WTC11 (cell line): ENCODE data around the gene TEX13C.

Experiments
- CTCF ChIP-seq: fragments of 200-600 bp; IDR thresholded peaks from 2 replicates; pipeline ENCODE4 v1.8.0; 2022; ENCODE audit warnings: antibody characterized with exemption
- ELF4 ChIP-seq: sonication (generic); formaldehyde crosslinking; IDR thresholded peaks from 2 replicates; pipeline ENCODE4 v1.8.1; 2022; ENCODE audit warnings: low read depth, mild to moderate bottlenecking, moderate library complexity, missing genetic modification reagents
- FOXJ3 ChIP-seq: sonication (generic); formaldehyde crosslinking; IDR thresholded peaks from 2 replicates; pipeline ENCODE4 v1.9.0; 2021; ENCODE audit warnings: missing genetic modification reagents, mild to moderate bottlenecking, borderline replicate concordance
- MXD4 ChIP-seq: fragments of 250-450 bp; sonication (Bioruptor Pico); IDR thresholded peaks from 2 replicates; pipeline ENCODE4 v1.8.0; 2021; ENCODE audit warnings: mild to moderate bottlenecking, moderate library complexity, borderline replicate concordance
- PREB ChIP-seq: sonication (generic); formaldehyde crosslinking; IDR thresholded peaks from 2 replicates; pipeline ENCODE4 v1.8.1; 2022; ENCODE audit warnings: mild to moderate bottlenecking, missing genetic modification reagents, moderate library complexity, borderline replicate concordance
- SMAD3 ChIP-seq: sonication (generic); formaldehyde crosslinking; IDR thresholded peaks from 2 replicates; pipeline ENCODE4 v1.8.0; 2022; ENCODE audit warnings: missing genetic modification reagents, mild to moderate bottlenecking, borderline replicate concordance
- ZNF121 ChIP-seq: sonication (generic); formaldehyde crosslinking; IDR thresholded peaks from 2 replicates; pipeline ENCODE4 v1.8.0; 2023; ENCODE audit warnings: missing genetic modification reagents
- ZNF232 ChIP-seq: sonication (generic); formaldehyde crosslinking; IDR thresholded peaks from 2 replicates; pipeline ENCODE4 v1.8.0; 2022; ENCODE audit warnings: mild to moderate bottlenecking, missing genetic modification reagents
- ZNF416 ChIP-seq: fragments of 250-450 bp; sonication (Bioruptor Pico); IDR thresholded peaks from 2 replicates; pipeline ENCODE4 v1.9.0; 2021; ENCODE audit warnings: mild to moderate bottlenecking, inconsistent platforms
- ZNF532 ChIP-seq: fragments of 250-450 bp; sonication (Bioruptor Pico); IDR thresholded peaks from 2 replicates; pipeline ENCODE4 v1.9.0; 2021; ENCODE audit warnings: mild to moderate bottlenecking, borderline replicate concordance
- TF ChIP-seq, protein P1 (sequence below): sonication (generic); formaldehyde crosslinking; IDR thresholded peaks from 2 replicates; pipeline ENCODE4 v1.8.1; 2022; ENCODE audit warnings: low read depth, mild to moderate bottlenecking, moderate library complexity, missing genetic modification reagents, borderline replicate concordance
- TF ChIP-seq, protein P2 (sequence below): sonication (generic); formaldehyde crosslinking; IDR thresholded peaks from 2 replicates; pipeline ENCODE4 v1.8.1; 2023; ENCODE audit warnings: mild to moderate bottlenecking, missing genetic modification reagents, borderline replicate concordance
- TF ChIP-seq, protein P3 (sequence below): sonication (generic); formaldehyde crosslinking; IDR thresholded peaks from 2 replicates; pipeline ENCODE4 v1.8.1; 2022; ENCODE audit warnings: mild to moderate bottlenecking, moderate library complexity, missing genetic modification reagents
- TF ChIP-seq, protein P4 (sequence below): sonication (generic); formaldehyde crosslinking; IDR thresholded peaks from 2 replicates; pipeline ENCODE4 v1.8.0; 2022; ENCODE audit warnings: mild to moderate bottlenecking, missing genetic modification reagents

GRCh38 chrX:125306335-125306866, 13.3 kb upstream of the TEX13C start:
- TF ChIP-seq ZNF121 (CRISPR knock-in tag), result no peak
- TF ChIP-seq CTCF, result no peak
- TF ChIP-seq ZNF532 (CRISPR knock-in tag), result no peak
- TF ChIP-seq MXD4, result no peak
- TF ChIP-seq, protein P1, sequence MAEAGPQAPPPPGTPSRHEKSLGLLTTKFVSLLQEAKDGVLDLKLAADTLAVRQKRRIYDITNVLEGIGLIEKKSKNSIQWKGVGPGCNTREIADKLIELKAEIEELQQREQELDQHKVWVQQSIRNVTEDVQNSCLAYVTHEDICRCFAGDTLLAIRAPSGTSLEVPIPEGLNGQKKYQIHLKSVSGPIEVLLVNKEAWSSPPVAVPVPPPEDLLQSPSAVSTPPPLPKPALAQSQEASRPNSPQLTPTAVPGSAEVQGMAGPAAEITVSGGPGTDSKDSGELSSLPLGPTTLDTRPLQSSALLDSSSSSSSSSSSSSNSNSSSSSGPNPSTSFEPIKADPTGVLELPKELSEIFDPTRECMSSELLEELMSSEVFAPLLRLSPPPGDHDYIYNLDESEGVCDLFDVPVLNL (CRISPR knock-in tag), result no peak
- no peak for TF ChIP-seq PREB (CRISPR knock-in tag)
- TF ChIP-seq, protein P2, sequence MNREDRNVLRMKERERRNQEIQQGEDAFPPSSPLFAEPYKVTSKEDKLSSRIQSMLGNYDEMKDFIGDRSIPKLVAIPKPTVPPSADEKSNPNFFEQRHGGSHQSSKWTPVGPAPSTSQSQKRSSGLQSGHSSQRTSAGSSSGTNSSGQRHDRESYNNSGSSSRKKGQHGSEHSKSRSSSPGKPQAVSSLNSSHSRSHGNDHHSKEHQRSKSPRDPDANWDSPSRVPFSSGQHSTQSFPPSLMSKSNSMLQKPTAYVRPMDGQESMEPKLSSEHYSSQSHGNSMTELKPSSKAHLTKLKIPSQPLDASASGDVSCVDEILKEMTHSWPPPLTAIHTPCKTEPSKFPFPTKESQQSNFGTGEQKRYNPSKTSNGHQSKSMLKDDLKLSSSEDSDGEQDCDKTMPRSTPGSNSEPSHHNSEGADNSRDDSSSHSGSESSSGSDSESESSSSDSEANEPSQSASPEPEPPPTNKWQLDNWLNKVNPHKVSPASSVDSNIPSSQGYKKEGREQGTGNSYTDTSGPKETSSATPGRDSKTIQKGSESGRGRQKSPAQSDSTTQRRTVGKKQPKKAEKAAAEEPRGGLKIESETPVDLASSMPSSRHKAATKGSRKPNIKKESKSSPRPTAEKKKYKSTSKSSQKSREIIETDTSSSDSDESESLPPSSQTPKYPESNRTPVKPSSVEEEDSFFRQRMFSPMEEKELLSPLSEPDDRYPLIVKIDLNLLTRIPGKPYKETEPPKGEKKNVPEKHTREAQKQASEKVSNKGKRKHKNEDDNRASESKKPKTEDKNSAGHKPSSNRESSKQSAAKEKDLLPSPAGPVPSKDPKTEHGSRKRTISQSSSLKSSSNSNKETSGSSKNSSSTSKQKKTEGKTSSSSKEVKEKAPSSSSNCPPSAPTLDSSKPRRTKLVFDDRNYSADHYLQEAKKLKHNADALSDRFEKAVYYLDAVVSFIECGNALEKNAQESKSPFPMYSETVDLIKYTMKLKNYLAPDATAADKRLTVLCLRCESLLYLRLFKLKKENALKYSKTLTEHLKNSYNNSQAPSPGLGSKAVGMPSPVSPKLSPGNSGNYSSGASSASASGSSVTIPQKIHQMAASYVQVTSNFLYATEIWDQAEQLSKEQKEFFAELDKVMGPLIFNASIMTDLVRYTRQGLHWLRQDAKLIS (CRISPR knock-in tag), result no peak
- no peak for TF ChIP-seq SMAD3 (CRISPR knock-in tag)
- no peak for TF ChIP-seq FOXJ3
- TF ChIP-seq, protein P3, sequence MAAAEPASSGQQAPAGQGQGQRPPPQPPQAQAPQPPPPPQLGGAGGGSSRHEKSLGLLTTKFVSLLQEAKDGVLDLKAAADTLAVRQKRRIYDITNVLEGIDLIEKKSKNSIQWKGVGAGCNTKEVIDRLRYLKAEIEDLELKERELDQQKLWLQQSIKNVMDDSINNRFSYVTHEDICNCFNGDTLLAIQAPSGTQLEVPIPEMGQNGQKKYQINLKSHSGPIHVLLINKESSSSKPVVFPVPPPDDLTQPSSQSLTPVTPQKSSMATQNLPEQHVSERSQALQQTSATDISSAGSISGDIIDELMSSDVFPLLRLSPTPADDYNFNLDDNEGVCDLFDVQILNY (CRISPR knock-in tag), result no peak
- TF ChIP-seq ELF4 (CRISPR knock-in tag), result no peak
- TF ChIP-seq ZNF416 (CRISPR knock-in tag), result no peak
- TF ChIP-seq ZNF232 (CRISPR knock-in tag), result no peak
- TF ChIP-seq, protein P4, sequence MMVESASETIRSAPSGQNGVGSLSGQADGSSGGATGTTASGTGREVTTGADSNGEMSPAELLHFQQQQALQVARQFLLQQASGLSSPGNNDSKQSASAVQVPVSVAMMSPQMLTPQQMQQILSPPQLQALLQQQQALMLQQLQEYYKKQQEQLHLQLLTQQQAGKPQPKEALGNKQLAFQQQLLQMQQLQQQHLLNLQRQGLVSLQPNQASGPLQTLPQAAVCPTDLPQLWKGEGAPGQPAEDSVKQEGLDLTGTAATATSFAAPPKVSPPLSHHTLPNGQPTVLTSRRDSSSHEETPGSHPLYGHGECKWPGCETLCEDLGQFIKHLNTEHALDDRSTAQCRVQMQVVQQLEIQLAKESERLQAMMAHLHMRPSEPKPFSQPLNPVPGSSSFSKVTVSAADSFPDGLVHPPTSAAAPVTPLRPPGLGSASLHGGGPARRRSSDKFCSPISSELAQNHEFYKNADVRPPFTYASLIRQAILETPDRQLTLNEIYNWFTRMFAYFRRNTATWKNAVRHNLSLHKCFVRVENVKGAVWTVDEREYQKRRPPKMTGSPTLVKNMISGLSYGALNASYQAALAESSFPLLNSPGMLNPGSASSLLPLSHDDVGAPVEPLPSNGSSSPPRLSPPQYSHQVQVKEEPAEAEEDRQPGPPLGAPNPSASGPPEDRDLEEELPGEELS (CRISPR knock-in tag), result no peak
